Stimulated activated CD8-positive, alpha-beta memory T cell treated with anti-CD3 and anti-CD28 coated beads, Interleukin-12 subunit alpha, Interleukin-12 subunit beta, amount 100 ng/mL, for 4 hours (primary cell): ENCODE data around the gene MDM1.

Experiments used
- DNase-seq: peaks from one replicate; pipeline ENCODE4 v3.0.0-alpha.2; 2020; ENCODE audit warnings: low read depth

MDM1 gene

GRCh38 chr12:68319988-68320623 is 12.1 kb downstream of the MDM1 start:
- no peak for DNase-seq

- no peak for DNase-seq
Measured at GRCh38 chr12:68317047-68317667, 15.0 kb downstream of the MDM1 start.

GRCh38 chr12:68310370-68310769 is 21.8 kb downstream of the MDM1 start:
- DNase-seq: no peak

- DNase-seq: no peak
Measured at GRCh38 chr12:68306564-68306963, 25.6 kb downstream of the MDM1 start.

- DNase-seq: no peak
Measured at GRCh38 chr12:68305278-68305677, 26.9 kb downstream of the MDM1 start.

- DNase-seq: no peak
Measured at GRCh38 chr12:68304626-68305025, 27.5 kb downstream of the MDM1 start.

- no peak for DNase-seq
Measured at GRCh38 chr12:68303850-68304249, 28.3 kb downstream of the MDM1 start.

- DNase-seq: no peak
Measured at GRCh38 chr12:68297929-68298328, 34.2 kb downstream of the MDM1 start.

- no peak for DNase-seq
Measured at GRCh38 chr12:68294251-68294650, 37.9 kb downstream of the MDM1 start.

- DNase-seq: no peak
Measured at GRCh38 chr12:68293347-68293746, 38.8 kb downstream of the MDM1 start.

GRCh38 chr12:68292151-68292943 is 39.8 kb downstream of the MDM1 start:
- DNase-seq: no peak

GRCh38 chr12:68291396-68292036 is 40.6 kb downstream of the MDM1 start:
- no peak for DNase-seq

GRCh38 chr12:68290126-68290525 is 42.0 kb downstream of the MDM1 start:
- DNase-seq: no peak

- no peak for DNase-seq
Measured at GRCh38 chr12:68287106-68287505, 45.1 kb downstream of the MDM1 start.

GRCh38 chr12:68286396-68286795 is 45.8 kb downstream of the MDM1 start:
- no peak for DNase-seq

- DNase-seq: no peak
Measured at GRCh38 chr12:68285541-68285940, 46.6 kb downstream of the MDM1 start.

- DNase-seq: no peak
Measured at GRCh38 chr12:68281322-68282077, 50.7 kb downstream of the MDM1 start.

GRCh38 chr12:68280240-68280639 is 51.9 kb downstream of the MDM1 start:
- no peak for DNase-seq

- no peak for DNase-seq
Measured at GRCh38 chr12:68279227-68280054, 52.7 kb downstream of the MDM1 start.

- no peak for DNase-seq
Measured at GRCh38 chr12:68276402-68276930, 55.7 kb downstream of the MDM1 start.

GRCh38 chr12:68272732-68273131 is 59.4 kb downstream of the MDM1 start:
- DNase-seq: no peak
